CD4-positive, alpha-beta memory T cell (primary cell): ENCODE measurements around the gene MARK3. TPM values are rescaled to one million over a fixed set of nuclear protein-coding genes. Genes with fewer than 3 reads are reported as not detected.

Experiments
- CTCF ChIA-PET: fragments of 350-600 bp; sonication (Branson Sonifier 250); formaldehyde crosslinking; loops from one replicate; lab custom pipeline; 2021; ENCODE audit warnings: inconsistent platforms; ENCODE audit not compliant: partially characterized antibody; lab: Charles Lee
- POLR2A ChIA-PET: fragments of 350-600 bp; sonication (Branson Sonifier 250); formaldehyde crosslinking; loops from one replicate; lab custom pipeline; 2021; ENCODE audit not compliant: partially characterized antibody; lab: Charles Lee
- DNase-seq, 5 donors: peaks; one replicate each; pipeline versions ENCODE4 v3.0.0 to v3.0.0-alpha.2; 2020 to 2022; ENCODE audit warnings: mixed read lengths in 1 of 5
- H3K27ac ChIP-seq: one replicate; pipeline ENCODE4 v1.7.0; 2013; ENCODE audit warnings: low read depth, low read length
- H3K27me3 ChIP-seq: 2 replicates; pipeline ENCODE4 v1.7.0; 2013; ENCODE audit warnings: mild to moderate bottlenecking, low read length, moderate library complexity; ENCODE audit not compliant: insufficient read depth
- H3K36me3 ChIP-seq: 2 replicates; pipeline ENCODE4 v1.7.0; 2013; ENCODE audit warnings: mild to moderate bottlenecking, low read length, moderate library complexity; ENCODE audit not compliant: insufficient read depth
- H3K4me1 ChIP-seq: 2 replicates; pipeline ENCODE4 v1.7.0; 2013; ENCODE audit warnings: mild to moderate bottlenecking, low read length, moderate library complexity; ENCODE audit not compliant: insufficient read depth
- H3K4me3 ChIP-seq, 2 donors: one replicate each; pipeline ENCODE4 v1.7.0; 2013; ENCODE audit warnings: low read length in 2 of 2, mild to moderate bottlenecking in 1 of 2
- H3K9me3 ChIP-seq, 2 donors: one replicate each; pipeline ENCODE4 v1.7.0; 2013; ENCODE audit warnings: low read length in 2 of 2, control low read depth in 1 of 2; ENCODE audit not compliant: control insufficient read depth in 1 of 2
- H3K27ac Mint-ChIP-seq, 7 donors: one replicate each; pipeline ENCODE4 v1.8.0; 2020 to 2021; ENCODE audit warnings: mixed read lengths in 7 of 7, mild to moderate bottlenecking in 6 of 7, inconsistent platforms in 3 of 7, moderate library complexity in 3 of 7
- H3K27me3 Mint-ChIP-seq, 2 donors: one replicate each; pipeline ENCODE4 v1.8.0; 2020 to 2021; ENCODE audit warnings: mixed read lengths in 2 of 2
- H3K36me3 Mint-ChIP-seq, 2 donors: one replicate each; pipeline ENCODE4 v1.8.0; 2020 to 2021; ENCODE audit warnings: mixed read lengths in 2 of 2, inconsistent platforms in 1 of 2, mild to moderate bottlenecking in 1 of 2
- H3K4me1 Mint-ChIP-seq, 4 donors: one replicate each; pipeline ENCODE4 v1.8.0; 2020 to 2021; ENCODE audit warnings: mixed read lengths in 4 of 4, mild to moderate bottlenecking in 1 of 4
- H3K4me3 Mint-ChIP-seq, 8 donors: one replicate each; pipeline ENCODE4 v1.8.0; 2020 to 2021; ENCODE audit warnings: mixed read lengths in 8 of 8, mild to moderate bottlenecking in 7 of 8, moderate library complexity in 6 of 8, inconsistent platforms in 3 of 8
- H3K9me3 Mint-ChIP-seq, 8 donors: one replicate each; pipeline ENCODE4 v1.8.0; 2020 to 2021; ENCODE audit warnings: mixed read lengths in 8 of 8, mild to moderate bottlenecking in 5 of 8, inconsistent platforms in 3 of 8, moderate library complexity in 1 of 8
- intact Hi-C: fragments of 100-400 bp; cut with micrococcal nuclease; formaldehyde crosslinking; loops from one replicate; pipeline ENCODE4 v1.15.1; 2023
- polyA plus RNA-seq, 2 donors: library from polyadenylated mRNA; unstranded; fragments of 300-500 nt; fragmentation: Illumina TruSeq; gene quantifications; one replicate each; pipeline ENCODE4 v1.2.3, GENCODE V29; 2021
- total RNA-seq, 2 experiments: library from RNA; stranded (reverse); gene quantifications; one replicate each; pipeline ENCODE4 v1.2.3, GENCODE V29; 2021

Gene MARK3
- total and polyA plus RNA-seq, 4 experiments from 2014 or later, result 18.4 to 113 (median 76.2) TPM

GRCh38 chr14:103378038-103378854 is 7.0 kb upstream of the MARK3 start:
- no peaks in the 10 kb centered on the region for H3K36me3 Mint-ChIP-seq
- peaks cover 0 to 2% (median 0%) of the 10 kb centered on the region in 8 donors for H3K9me3 Mint-ChIP-seq
- CTCF ChIA-PET, result interaction anchor here (2.5 kb wide), 1 partner anchor 12 kb away, joined by 11 read pairs; no protein-coding TSS in a partner anchor
- Histone ChIP-seq H3K4me3 (no peak overlapping the region), H3K36me3 (no peaks in the 10 kb centered on the region), H3K9me3 (no peaks in the 10 kb centered on the region), H3K27ac (no peak overlapping the region), H3K27me3 (no peaks in the 10 kb centered on the region), H3K4me1 (no peaks in the 10 kb centered on the region)
- intact Hi-C loops, result no loop called here
- H3K27me3 Mint-ChIP-seq, result peaks cover 3 to 5% of the 10 kb centered on the region in 2 donors
- H3K4me1 Mint-ChIP-seq, result no peaks in the 10 kb centered on the region
- no peak overlapping the region for H3K4me3 Mint-ChIP-seq
- POLR2A ChIA-PET, result no interaction called here
- no peak for DNase-seq
- H3K27ac Mint-ChIP-seq, result peak overlapping the region in 1 of 7 donors; percentile 38

DNA sequence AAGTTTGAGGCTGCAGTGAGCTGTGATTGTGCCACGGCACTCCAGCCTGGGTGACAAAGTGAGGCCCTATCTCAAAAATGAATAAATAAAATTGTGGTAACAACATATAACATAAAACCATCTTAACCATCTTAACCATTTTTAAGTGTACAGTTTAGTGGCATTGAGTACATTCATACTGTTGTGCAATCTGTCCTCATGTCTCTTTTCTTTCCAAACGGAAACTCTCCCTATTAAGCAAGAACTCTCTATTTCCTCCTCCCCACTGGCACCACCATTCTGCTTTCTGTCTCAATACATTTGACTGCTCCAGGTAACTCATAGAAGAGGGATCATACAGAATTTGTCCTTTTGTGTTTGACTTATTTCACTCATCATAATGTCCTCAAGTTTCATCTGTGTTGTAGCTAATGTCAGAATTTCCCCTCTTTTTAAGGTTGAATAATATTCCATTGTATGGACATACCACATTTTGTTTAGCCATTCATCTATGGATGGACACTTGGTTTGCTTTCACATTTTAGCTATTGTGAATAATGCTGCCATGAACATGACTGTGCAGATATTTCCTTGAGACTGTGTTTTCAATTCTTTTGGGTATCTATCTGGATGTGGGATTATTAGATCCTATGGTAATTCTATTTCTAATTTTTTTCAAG is 4.4 kb upstream of the MARK3 start:
- H3K36me3 Mint-ChIP-seq, result peaks cover 0 to 5% of the 10 kb centered on the region in 2 donors
- DNase-seq, result no peak
- no peaks in the 10 kb centered on the region for H3K9me3 ChIP-seq
- no peaks in the 10 kb centered on the region for H3K36me3 ChIP-seq
- H3K4me1 ChIP-seq, result peaks cover 8% of the 10 kb centered on the region
- H3K27ac Mint-ChIP-seq, result no peak overlapping the region
- ChIA-PET POLR2A (interaction anchor here (2.3 kb wide), 1 partner anchor 46 kb away, joined by 9 read pairs; the partner anchor contains the start of gene EIF5), CTCF (interaction anchor here (3.3 to 5.1 kb wide), 2 partner anchors 10 to 13 kb away, joined by 21 to 24 read pairs; no protein-coding TSS in a partner anchor)
- no peak overlapping the region for H3K4me3 Mint-ChIP-seq
- intact Hi-C loops, result no loop called here
- H3K27me3 ChIP-seq, result no peaks in the 10 kb centered on the region
- no peak overlapping the region for H3K4me3 ChIP-seq
- H3K9me3 Mint-ChIP-seq, result peaks cover 0 to 2% (median 0%) of the 10 kb centered on the region in 8 donors
- peaks cover 0 to 2% of the 10 kb centered on the region in 2 donors for H3K27me3 Mint-ChIP-seq
- peaks cover 2 to 15% (median 9%) of the 10 kb centered on the region in 4 donors for H3K4me1 Mint-ChIP-seq
- H3K27ac ChIP-seq, result no peak overlapping the region

- CTCF ChIA-PET, result interaction anchor here (3.3 to 5.1 kb wide), 2 partner anchors 8 to 11 kb away, joined by 21 to 24 read pairs; no protein-coding TSS in a partner anchor
- peaks cover 0 to 2% (median 0%) of the 10 kb centered on the region in 8 donors for H3K9me3 Mint-ChIP-seq
- POLR2A ChIA-PET, result interaction anchor here (4.1 kb wide), 1 partner anchor 47 kb away, joined by 75 read pairs; the partner anchor contains the start of gene EIF5
- Histone ChIP-seq H3K36me3 (no peaks in the 10 kb centered on the region), H3K4me3 (no peak overlapping the region), H3K4me1 (peaks cover 16% of the 10 kb centered on the region), H3K27me3 (no peaks in the 10 kb centered on the region), H3K27ac (no peak overlapping the region), H3K9me3 (no peaks in the 10 kb centered on the region)
- intact Hi-C loops, result no loop called here
- peak overlapping the region in 3 of 7 donors; percentile 8 to 23 (median 13) for H3K27ac Mint-ChIP-seq
- peaks cover 0 to 2% of the 10 kb centered on the region in 2 donors for H3K27me3 Mint-ChIP-seq
- DNase-seq, result no peak
- no peak overlapping the region for H3K4me3 Mint-ChIP-seq
- peaks cover 5 to 27% (median 16%) of the 10 kb centered on the region in 4 donors for H3K4me1 Mint-ChIP-seq
- H3K36me3 Mint-ChIP-seq, result peaks cover 0 to 17% of the 10 kb centered on the region in 2 donors
Measured at GRCh38 chr14:103382376-103382775, 2.8 kb upstream of the MARK3 start.

DNA sequence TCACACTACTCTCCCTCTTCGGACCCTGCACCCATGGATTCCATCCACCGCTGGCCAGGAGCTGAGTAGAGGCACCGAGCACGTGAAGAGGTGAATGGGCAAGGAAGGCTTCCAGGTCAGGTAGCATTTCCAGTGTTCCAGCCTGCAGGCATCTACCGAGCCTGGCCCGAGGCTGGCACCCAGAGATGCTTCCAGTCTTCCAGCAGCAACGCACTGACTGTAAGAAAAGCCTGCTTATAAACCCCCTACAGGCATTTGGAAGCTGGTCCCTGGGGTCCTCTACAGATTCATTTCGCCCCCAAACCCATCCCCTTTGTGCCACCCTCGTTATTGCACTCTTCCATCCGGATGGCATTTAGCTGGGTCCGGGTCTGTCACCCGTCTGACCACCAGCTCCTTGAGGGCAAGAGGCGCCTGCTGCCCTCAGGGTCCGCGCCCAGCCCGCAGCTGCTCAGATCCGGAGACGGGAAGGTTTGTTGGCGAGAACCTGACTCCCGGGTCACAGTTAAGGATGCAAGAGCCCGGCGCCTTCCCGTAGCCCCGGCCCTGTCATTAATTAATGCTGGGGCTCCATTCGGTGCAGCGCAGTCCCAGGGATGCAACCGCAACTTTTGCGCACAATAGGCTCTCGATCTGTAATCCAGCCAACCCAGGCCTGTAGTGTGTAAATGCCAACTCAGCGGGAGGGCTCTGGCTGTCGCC is 614 bp upstream of the MARK3 start:
- no peaks in the 10 kb centered on the region for H3K36me3 ChIP-seq
- peak in 1 of 5 donors; percentile 11 for DNase-seq
- peaks cover 0 to 2% (median 0%) of the 10 kb centered on the region in 8 donors for H3K9me3 Mint-ChIP-seq
- peaks cover 0 to 17% of the 10 kb centered on the region in 2 donors for H3K36me3 Mint-ChIP-seq
- H3K4me1 ChIP-seq, result peaks cover 33% of the 10 kb centered on the region
- H3K4me1 Mint-ChIP-seq, result peaks cover 16 to 46% (median 33%) of the 10 kb centered on the region in 4 donors
- H3K27ac Mint-ChIP-seq, result peak overlapping the region; percentile 92 to 97 (median 95)
- peak overlapping the region; percentile 86 for H3K27ac ChIP-seq
- POLR2A ChIA-PET, result interaction anchor here (0.5 to 4.1 kb wide), 10 partner anchors 8 to 536 kb away, joined by 3 to 75 read pairs (median 4); partner anchors contain the start of genes BAG5 and EIF5
- CTCF ChIA-PET, result interaction anchor here (1.2 to 5.1 kb wide), 2 partner anchors 9 to 12 kb away, joined by 3 to 24 read pairs; no protein-coding TSS in a partner anchor
- no peaks in the 10 kb centered on the region for H3K27me3 ChIP-seq
- H3K9me3 ChIP-seq, result no peaks in the 10 kb centered on the region
- intact Hi-C loops, result loop anchor here (1.0 kb wide), 2 partner anchors 10 to 51 kb away; no protein-coding TSS in a partner anchor
- peaks cover 0 to 2% of the 10 kb centered on the region in 2 donors for H3K27me3 Mint-ChIP-seq
- peak overlapping the region; percentile 89 to 98 (median 95) for H3K4me3 Mint-ChIP-seq
- H3K4me3 ChIP-seq, result peak overlapping the region; percentile 67 to 73

DNA sequence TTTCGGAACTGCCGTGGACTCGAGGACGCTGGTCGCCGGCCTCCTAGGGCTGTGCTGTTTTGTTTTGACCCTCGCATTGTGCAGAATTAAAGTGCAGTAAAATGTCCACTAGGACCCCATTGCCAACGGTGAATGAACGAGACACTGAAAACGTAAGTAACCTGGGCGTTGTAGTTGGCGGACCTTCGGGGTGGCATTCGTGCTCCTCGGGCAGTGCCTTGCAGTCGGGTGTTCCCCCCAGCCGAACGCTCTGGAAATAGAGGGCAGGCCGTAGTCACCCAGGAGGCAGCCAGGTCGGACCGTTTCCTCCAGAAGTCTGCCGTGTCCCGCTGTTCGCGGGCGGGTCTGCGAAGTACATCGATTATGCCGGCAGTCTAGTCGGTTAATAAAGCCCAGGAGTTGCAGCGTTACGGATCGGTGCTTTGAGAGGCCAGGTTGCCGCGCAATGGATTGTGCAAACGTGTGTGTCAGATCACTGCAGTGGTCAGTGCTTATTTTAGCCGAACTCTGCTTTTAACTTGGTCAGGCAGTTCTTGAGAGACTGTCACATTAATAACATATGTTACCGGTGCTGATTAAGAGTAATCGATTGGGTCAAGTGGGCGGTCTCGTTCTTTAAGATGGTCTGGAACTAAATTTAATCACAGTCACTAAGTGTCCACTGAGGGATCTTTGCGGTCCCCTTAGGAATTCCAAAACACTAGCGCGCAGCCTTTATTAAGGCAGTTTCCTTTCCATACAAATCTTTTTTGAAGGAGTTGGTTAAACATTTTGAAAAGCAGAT is 906 bp downstream of the MARK3 start:
- intact Hi-C loops, result loop anchor here (1.0 kb wide), 2 partner anchors 8 to 53 kb away; no protein-coding TSS in a partner anchor
- CTCF ChIA-PET, result interaction anchor here (1.2 kb wide), 1 partner anchor 11 kb away, joined by 3 read pairs; no protein-coding TSS in a partner anchor
- peak overlapping the region; percentile 67 to 95 for H3K4me3 ChIP-seq

More for the DNA sequence above, 906 bp downstream of the MARK3 start:
- H3K27me3 ChIP-seq, result no peaks in the 10 kb centered on the region
- peaks cover 0 to 19% of the 10 kb centered on the region in 2 donors for H3K36me3 Mint-ChIP-seq
- H3K9me3 ChIP-seq, result no peaks in the 10 kb centered on the region
- H3K27ac Mint-ChIP-seq, result peak overlapping the region; percentile 95 to 98 (median 96)
- H3K4me1 Mint-ChIP-seq, result peaks cover 20 to 59% (median 42%) of the 10 kb centered on the region in 4 donors
- no peaks in the 10 kb centered on the region for H3K9me3 Mint-ChIP-seq
- no peaks in the 10 kb centered on the region for H3K36me3 ChIP-seq
- H3K27ac ChIP-seq, result peak overlapping the region; percentile 86
- H3K27me3 Mint-ChIP-seq, result no peaks in the 10 kb centered on the region
- POLR2A ChIA-PET, result interaction anchor here (0.8 to 4.1 kb wide), 9 partner anchors 8 to 176 kb away, joined by 3 to 75 read pairs (median 4); partner anchors contain the start of genes BAG5 and EIF5
- DNase-seq, result peak in 4 of 5 donors; percentile 22 to 66 (median 32)
- H3K4me1 ChIP-seq, result peaks cover 45% of the 10 kb centered on the region
- H3K4me3 Mint-ChIP-seq, result peak overlapping the region; percentile 94 to 100 (median 98)
